ENCODE results near the gene TMEM44. TPM values are rescaled to one million over a fixed set of nuclear protein-coding genes. Genes with fewer than 3 reads are reported as not detected.

The TMEM44 gene
- total RNA-seq, 1 experiment from 2014 or later = 70.1 TPM

GRCh38 chr3:194624956-194625355 is 8.3 kb downstream of the TMEM44 start:
- POLR2A ChIA-PET = no interaction called here
- Histone ChIP-seq H3K27ac (ENCODE audit: low read length) (no peak overlapping the region), H3K4me1 (ENCODE audit: control insufficient read depth, insufficient read depth, low read length) (peaks cover 7% of the 10 kb centered on the region), H3K36me3 (ENCODE audit: control insufficient read depth, insufficient read depth, low read length) (peaks cover 2% of the 10 kb centered on the region; the same call in 1 of the 2 replicates), H3K4me3 (ENCODE audit: low read depth in 2 of 2, low read length in 2 of 2) (no peak overlapping the region), H3K27me3 (ENCODE audit: control insufficient read depth, insufficient read depth, low read length) (no peaks in the 10 kb centered on the region), H3K9me3 (ENCODE audit: control insufficient read depth, insufficient read depth, low read depth, low read length) (no peaks in the 10 kb centered on the region)
- no peak for DNase-seq (ENCODE audit: low read depth, low spot score)
- no TSS peak for BruUV-seq (replicated peaks)
- no peak for TF ChIP-seq SIN3A (IDR thresholded peaks at IDR 0.05; ENCODE audit: borderline replicate concordance, insufficient read depth, low read depth, low read length)
- TF ChIP-seq TCF7L2 (IDR thresholded peaks at IDR 0.05; ENCODE audit: low read depth, low read length) = no peak
- TF ChIP-seq, protein P1, sequence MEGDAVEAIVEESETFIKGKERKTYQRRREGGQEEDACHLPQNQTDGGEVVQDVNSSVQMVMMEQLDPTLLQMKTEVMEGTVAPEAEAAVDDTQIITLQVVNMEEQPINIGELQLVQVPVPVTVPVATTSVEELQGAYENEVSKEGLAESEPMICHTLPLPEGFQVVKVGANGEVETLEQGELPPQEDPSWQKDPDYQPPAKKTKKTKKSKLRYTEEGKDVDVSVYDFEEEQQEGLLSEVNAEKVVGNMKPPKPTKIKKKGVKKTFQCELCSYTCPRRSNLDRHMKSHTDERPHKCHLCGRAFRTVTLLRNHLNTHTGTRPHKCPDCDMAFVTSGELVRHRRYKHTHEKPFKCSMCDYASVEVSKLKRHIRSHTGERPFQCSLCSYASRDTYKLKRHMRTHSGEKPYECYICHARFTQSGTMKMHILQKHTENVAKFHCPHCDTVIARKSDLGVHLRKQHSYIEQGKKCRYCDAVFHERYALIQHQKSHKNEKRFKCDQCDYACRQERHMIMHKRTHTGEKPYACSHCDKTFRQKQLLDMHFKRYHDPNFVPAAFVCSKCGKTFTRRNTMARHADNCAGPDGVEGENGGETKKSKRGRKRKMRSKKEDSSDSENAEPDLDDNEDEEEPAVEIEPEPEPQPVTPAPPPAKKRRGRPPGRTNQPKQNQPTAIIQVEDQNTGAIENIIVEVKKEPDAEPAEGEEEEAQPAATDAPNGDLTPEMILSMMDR (IDR thresholded peaks at IDR 0.05) = no peak
- TF ChIP-seq POLR2AphosphoS5 (IDR thresholded peaks at IDR 0.05; ENCODE audit: low read depth, low read length) = no peak
- TF ChIP-seq REST (IDR thresholded peaks at IDR 0.05; ENCODE audit: insufficient read depth in 1 of 2, low read depth in 2 of 2, low read length in 1 of 2) = no peak
- in situ Hi-C loops (cut with HindIII; ENCODE audit: low pct_unique_long_range_greater_than_20kb, low sequenced_read_pairs) = no loop called here
- ATAC-seq = no peak
- CTCF ChIA-PET = interaction anchor here (0.7 kb wide), 1 partner anchor 20 kb away, joined by 3 read pairs; no protein-coding TSS in a partner anchor
- intact Hi-C loops (cut with micrococcal nuclease; ENCODE audit: unreplicated experiment) = no loop called here

GRCh38 chr3:194623449-194624290 is 9.5 kb downstream of the TMEM44 start:
- in situ Hi-C loops (cut with HindIII; ENCODE audit: low pct_unique_long_range_greater_than_20kb, low sequenced_read_pairs) (no loop called here), intact Hi-C loops (cut with micrococcal nuclease; ENCODE audit: unreplicated experiment) (no loop called here)
- BruUV-seq (replicated peaks) = no TSS peak
- CTCF ChIA-PET = no interaction called here
- no peaks in the 10 kb centered on the region; the same call in 1 of the 2 replicates for H3K36me3 ChIP-seq (ENCODE audit: control insufficient read depth, insufficient read depth, low read length)
- no peak overlapping the region for H3K27ac ChIP-seq (ENCODE audit: low read length)
- H3K9me3 ChIP-seq (ENCODE audit: control insufficient read depth, insufficient read depth, low read depth, low read length) = no peaks in the 10 kb centered on the region
- no peak for DNase-seq (ENCODE audit: low read depth, low spot score)
- no peak for ATAC-seq
- H3K4me1 ChIP-seq (ENCODE audit: control insufficient read depth, insufficient read depth, low read length) = peaks cover 7% of the 10 kb centered on the region
- POLR2A ChIA-PET = no interaction called here
- H3K27me3 ChIP-seq (ENCODE audit: control insufficient read depth, insufficient read depth, low read length) = no peaks in the 10 kb centered on the region
- no peak overlapping the region for H3K4me3 ChIP-seq (ENCODE audit: low read depth in 2 of 2, low read length in 2 of 2)
- TF ChIP-seq SIN3A (IDR thresholded peaks at IDR 0.05; ENCODE audit: borderline replicate concordance, insufficient read depth, low read depth, low read length) = no peak
- no peak for TF ChIP-seq REST (IDR thresholded peaks at IDR 0.05; ENCODE audit: insufficient read depth in 1 of 2, low read depth in 2 of 2, low read length in 1 of 2)
- TF ChIP-seq POLR2AphosphoS5 (IDR thresholded peaks at IDR 0.05; ENCODE audit: low read depth, low read length) = no peak
- TF ChIP-seq, protein P1 (IDR thresholded peaks at IDR 0.05) = no peak
- no peak for TF ChIP-seq TCF7L2 (IDR thresholded peaks at IDR 0.05; ENCODE audit: low read depth, low read length)
